Measurements from ENCODE around the gene ERC2.

The ERC2 gene

GRCh38 chr3:55805169-55805568, 663.1 kb downstream of the ERC2 start:
- no peak overlapping the region for H3K4me3 ChIP-seq (ENCODE audit: low read depth, low read length)
- DNase-seq (ENCODE audit: low read depth) = no peak
- TF ChIP-seq CTCF (IDR thresholded peaks at IDR 0.05; ENCODE audit: control insufficient read depth, extremely low read depth, insufficient read depth) = no peak

GRCh38 chr3:55804170-55805095, 663.8 kb downstream of the ERC2 start:
- no peak overlapping the region for H3K4me3 ChIP-seq (ENCODE audit: low read depth, low read length)
- no peak for TF ChIP-seq CTCF (IDR thresholded peaks at IDR 0.05; ENCODE audit: control insufficient read depth, extremely low read depth, insufficient read depth)
- no peak for DNase-seq (ENCODE audit: low read depth)

- H3K4me3 ChIP-seq (ENCODE audit: low read depth, low read length) = no peak overlapping the region
- no peak for DNase-seq (ENCODE audit: low read depth)
- TF ChIP-seq CTCF (IDR thresholded peaks at IDR 0.05; ENCODE audit: control insufficient read depth, extremely low read depth, insufficient read depth) = no peak
Measured at GRCh38 chr3:55802816-55803215, 665.5 kb downstream of the ERC2 start.

- no peak for DNase-seq (ENCODE audit: low read depth)
- no peak for TF ChIP-seq CTCF (IDR thresholded peaks at IDR 0.05; ENCODE audit: control insufficient read depth, extremely low read depth, insufficient read depth)
- H3K4me3 ChIP-seq (ENCODE audit: low read depth, low read length) = no peak overlapping the region
Measured at GRCh38 chr3:55801676-55802075, 666.6 kb downstream of the ERC2 start.

- no peak for TF ChIP-seq CTCF (IDR thresholded peaks at IDR 0.05; ENCODE audit: control insufficient read depth, extremely low read depth, insufficient read depth)
- no peak overlapping the region for H3K4me3 ChIP-seq (ENCODE audit: low read depth, low read length)
- no peak for DNase-seq (ENCODE audit: low read depth)
Measured at GRCh38 chr3:55801068-55801467, 667.2 kb downstream of the ERC2 start.

- no peak overlapping the region for H3K4me3 ChIP-seq (ENCODE audit: low read depth, low read length)
- DNase-seq (ENCODE audit: low read depth) = no peak
- no peak for TF ChIP-seq CTCF (IDR thresholded peaks at IDR 0.05; ENCODE audit: control insufficient read depth, extremely low read depth, insufficient read depth)
Measured at GRCh38 chr3:55797775-55798174, 670.5 kb downstream of the ERC2 start.

GRCh38 chr3:55797084-55797483, 671.2 kb downstream of the ERC2 start:
- no peak for DNase-seq (ENCODE audit: low read depth)
- no peak overlapping the region for H3K4me3 ChIP-seq (ENCODE audit: low read depth, low read length)
- TF ChIP-seq CTCF (IDR thresholded peaks at IDR 0.05; ENCODE audit: control insufficient read depth, extremely low read depth, insufficient read depth) = no peak

All from LNCaP clone FGC (cell line).